DOHH2 (cell line): ENCODE results near the gene PLA2G6.

ENCODE experiments used
- CTCF ChIP-seq: fragments of 200-600 bp; sonication (generic); IDR thresholded peaks from one replicate; pipeline ENCODE4 v1.5.1; 2014; ENCODE audit warnings: antibody characterized with exemption, mild to moderate bottlenecking, low read depth, low read length; ENCODE audit not compliant: poor library complexity, severe bottlenecking
- EZH2phosphoT487 ChIP-seq: fragments of 200-600 bp; sonication (generic); IDR thresholded peaks from 2 replicates; pipeline ENCODE4 v1.6.1; 2017; ENCODE audit warnings: borderline replicate concordance, mild to moderate bottlenecking, antibody characterized with exemption, low read length, moderate library complexity, mixed read lengths

- TF ChIP-seq CTCF (no peak), EZH2phosphoT487 (no peak)
Measured at GRCh38 chr22:38088629-38089473, 92.8 kb downstream of the PLA2G6 start.
